Body of pancreas (tissue), 4 donors: ENCODE measurements around the gene C1QTNF8. TPM values are rescaled to one million over a fixed set of nuclear protein-coding genes. Genes with fewer than 3 reads are reported as not detected.
"Not testable (repeated sequence)": the region's sequence is repeated elsewhere in the genome, so short reads cannot be mapped to it uniquely, and the experiment has no call there.

ENCODE experiments used
- ATAC-seq: fragments of 150-250 bp; one replicate; pipeline ENCODE4 v1.9.1; 2016
- DNase-seq, 4 donors: peaks; one replicate each; pipeline ENCODE4 v3.0.0-alpha.2; 2019
- H3K27ac ChIP-seq, 4 donors: fragments of 200-600 bp; sonication (generic); 1 replicate in 3 of 4; 2 replicates in 1 of 4; pipeline versions ENCODE4 v1.5.1 to v1.6.1; 2016 to 2019; ENCODE audit warnings: mild to moderate bottlenecking in 1 of 4, mixed read lengths in 1 of 4, moderate library complexity in 1 of 4
- H3K27me3 ChIP-seq, 2 donors: fragments of 200-600 bp; sonication (generic); one replicate each; pipeline ENCODE4 v1.6.0; 2016; ENCODE audit warnings: mild to moderate bottlenecking in 1 of 2
- H3K36me3 ChIP-seq, 2 donors: fragments of 200-600 bp; sonication (generic); replicated peaks in 1 of 2; 2 replicates each; pipeline ENCODE4 v1.5.1; 2016; ENCODE audit warnings: low read depth in 2 of 2; ENCODE audit not compliant: insufficient read depth in 1 of 2
- H3K4me1 ChIP-seq: fragments of 200-600 bp; sonication (generic); one replicate; pipeline ENCODE4 v1.6.0; 2016
- H3K4me3 ChIP-seq, 2 donors: fragments of 200-600 bp; sonication (generic); 1 replicate in 1 of 2; 2 replicates in 1 of 2; pipeline ENCODE4 v1.5.1; 2016 to 2019
- H3K9me3 ChIP-seq, 3 donors: fragments of 200-600 bp; sonication (generic); 1 replicate in 2 of 3; 2 replicates in 1 of 3; pipeline ENCODE4 v1.5.1; 2016
- CTCF ChIP-seq, 7 experiments: fragments of 450-650 bp in 4 of 7; fragments of 200-600 bp in 3 of 7; sonication (generic) in 3 of 7; IDR thresholded peaks; one replicate each; pipeline ENCODE4 v1.5.1; 2016 to 2019; ENCODE audit warnings: antibody characterized with exemption in 7 of 7
- POLR2A ChIP-seq, 3 donors: fragments of 450-650 bp; IDR thresholded peaks; one replicate each; pipeline ENCODE4 v1.6.1; 2016; ENCODE audit warnings: antibody characterized with exemption in 3 of 3, mild to moderate bottlenecking in 2 of 3
- WGBS, 2 donors: methylation state at CpG; one replicate each; pipeline ENCODE4 v1.1.5; 2017; 5-methylcytosine and 5-hydroxymethylcytosine counted together
- intact Hi-C: fragments of 100-400 bp; cut with DNase I; formaldehyde crosslinking; loops from one replicate; pipeline ENCODE4 v1.15.1; 2023
- total RNA-seq, 2 donors: library from RNA; depleted of rRNA; stranded (reverse); fragments of >200 nt; gene quantifications; one replicate each; pipeline ENCODE4 v1.1.0, GENCODE V29; 2016

C1QTNF8 gene
- total RNA-seq, 2 donors from 2014 or later, result not detected

GRCh38 chr16:1094601-1095449 is 1.2 kb downstream of the C1QTNF8 start:
- no peak for TF ChIP-seq POLR2A (IDR thresholded peaks at IDR 0.05)
- TF ChIP-seq CTCF (IDR thresholded peaks at IDR 0.05), result no peak
- no peak overlapping the region for H3K27ac ChIP-seq
- DNase-seq, result no peak
- intact Hi-C loops, result loop anchor here (10.0 kb wide), 1 partner anchor 280 kb away; no protein-coding TSS in a partner anchor
- H3K36me3 ChIP-seq, result no peaks in the 10 kb centered on the region
- H3K4me1 ChIP-seq, result peaks cover 5% of the 10 kb centered on the region
- 59 to 100% methylated on average over 1 to 29 of the region's 29 CpGs for WGBS, 2 donors
- H3K9me3 ChIP-seq, result no peaks in the 10 kb centered on the region
- peaks cover 0 to 20% of the 10 kb centered on the region in 2 donors for H3K27me3 ChIP-seq
- no peak for ATAC-seq
- no peak overlapping the region for H3K4me3 ChIP-seq

- no peak for TF ChIP-seq POLR2A (IDR thresholded peaks at IDR 0.05)
- TF ChIP-seq CTCF (IDR thresholded peaks at IDR 0.05), result no peak
These were observed 1.9 kb downstream of the C1QTNF8 start for GRCh38 chr16:1094124-1094479.

GRCh38 chr16:1093284-1094123 is 2.5 kb downstream of the C1QTNF8 start:
- Histone ChIP-seq H3K27ac (no peak overlapping the region), H3K4me1 (peaks cover 18% of the 10 kb centered on the region), H3K4me3 (no peak overlapping the region), H3K36me3 (no peaks in the 10 kb centered on the region), H3K27me3 (peaks cover 0 to 33% of the 10 kb centered on the region in 2 donors), H3K9me3 (no peaks in the 10 kb centered on the region)
- WGBS, 2 donors, result 37 to 71% methylated on average over 22 to 77 of the region's 85 CpGs
- ATAC-seq (no peak), DNase-seq (no peak)
- intact Hi-C loops, result loop anchor here (10.0 kb wide), 1 partner anchor 279 kb away; no protein-coding TSS in a partner anchor
- TF ChIP-seq CTCF (IDR thresholded peaks at IDR 0.05), result no peak

More at GRCh38 chr16:1094124-1094479, 1.9 kb downstream of the C1QTNF8 start:
- 67% methylated on average over 13 of the region's 13 CpGs; no CpG with 5 or more reads in 1 of the 2 donors for WGBS, 2 donors
- no peak for ATAC-seq
- no peak overlapping the region for H3K4me3 ChIP-seq
- intact Hi-C loops, result loop anchor here (10.0 kb wide), 1 partner anchor 279 kb away; no protein-coding TSS in a partner anchor
- H3K27me3 ChIP-seq, result peaks cover 0 to 27% of the 10 kb centered on the region in 2 donors
- no peak overlapping the region for H3K27ac ChIP-seq
- peaks cover 12% of the 10 kb centered on the region for H3K4me1 ChIP-seq
- no peaks in the 10 kb centered on the region for H3K9me3 ChIP-seq
- no peak for DNase-seq
- no peaks in the 10 kb centered on the region for H3K36me3 ChIP-seq

GRCh38 chr16:1092685-1093283 is 3.3 kb downstream of the C1QTNF8 start:
- DNase-seq, H3K27ac ChIP-seq, H3K9me3 ChIP-seq, ATAC-seq, H3K4me3 ChIP-seq, H3K36me3 ChIP-seq: not testable (repeated sequence)
- Histone ChIP-seq H3K27me3 (peaks cover 0 to 36% of the 10 kb centered on the region in 2 donors), H3K4me1 (peaks cover 23% of the 10 kb centered on the region)
- WGBS, 2 donors, result 95% methylated on average over 12 to 29 of the region's 40 CpGs
- intact Hi-C loops, result loop anchor here (10.0 kb wide), 1 partner anchor 278 kb away; no protein-coding TSS in a partner anchor
